Left lung (tissue), 10 donors: ENCODE measurements around the gene CDKN2C. TPM values are rescaled to one million over a fixed set of nuclear protein-coding genes. Genes with fewer than 3 reads are reported as not detected.

ENCODE experiments used
- ATAC-seq: fragments of 200-7000 bp; cut with Tn5 transposase; one replicate; pipeline ENCODE4 v1.9.1; 2020; ENCODE audit warnings: moderate library complexity
- DNase-seq, 4 donors: peaks; one replicate each; pipeline ENCODE4 v3.0.0-alpha.2; 2013 to 2020
- H3K27ac ChIP-seq, 2 donors: fragments of 200-600 bp; sonication (generic) in 1 of 2; one replicate each; pipeline versions ENCODE4 v1.5.0 to v1.8.0; 2020 to 2021
- H3K27me3 ChIP-seq, 2 donors: fragments of 200-600 bp; sonication (generic) in 1 of 2; one replicate each; pipeline versions ENCODE4 v1.5.0 to v1.8.0; 2020 to 2021
- H3K36me3 ChIP-seq, 2 donors: fragments of 200-600 bp; sonication (generic) in 1 of 2; one replicate each; pipeline versions ENCODE4 v1.5.0 to v1.8.0; 2020 to 2021
- H3K4me1 ChIP-seq, 2 donors: fragments of 200-600 bp; one replicate each; pipeline ENCODE4 v1.8.0; 2021
- H3K4me3 ChIP-seq, 2 donors: fragments of 200-600 bp; sonication (generic) in 1 of 2; one replicate each; pipeline versions ENCODE4 v1.5.0 to v1.8.0; 2020 to 2021; ENCODE audit warnings: mild to moderate bottlenecking in 1 of 2
- H3K9me3 ChIP-seq, 2 donors: fragments of 200-600 bp; sonication (generic) in 1 of 2; one replicate each; pipeline versions ENCODE4 v1.5.0 to v1.8.0; 2020 to 2021
- intact Hi-C, 2 donors: fragments of 100-400 bp; cut with DNase I; formaldehyde crosslinking; loops; one replicate each; pipeline versions ENCODE4 v1.11.2 to v1.14.2; 2022
- polyA plus RNA-seq, 6 donors: library from polyadenylated mRNA; unstranded; fragments of 120-200 nt; gene quantifications; one replicate each; pipeline ENCODE4 v1.2.1, GENCODE V29; 2013; ENCODE audit not compliant: insufficient read length in 6 of 6
- total RNA-seq, 2 donors: library from RNA; stranded (reverse); fragmentation: NEBNext Ultra II Directional; extraction: Animal tissue kit (Norgen Biotek cat#: 25700); gene quantifications; one replicate each; pipeline ENCODE4 v1.2.1, GENCODE V29; 2021
- TF ChIP-seq, protein P1 (sequence below), 2 donors: fragments of 200-600 bp; sonication (generic) in 1 of 2; IDR thresholded peaks; one replicate each; pipeline versions ENCODE4 v1.5.0 to v1.8.0; 2021; ENCODE audit warnings: antibody characterized with exemption in 2 of 2
- donor health status: DM: no; HTN: yes; CAD: no.
- donor health status: DM: no; HTN: no; CAD: no.

The CDKN2C gene
- total and polyA plus RNA-seq, 8 donors: 12.3 to 35.5 (median 18.3) TPM

GRCh38 chr1:50986653-50987052, 16.6 kb downstream of the CDKN2C start:
- intact Hi-C loops: no loop called here
- DNase-seq (no peak), ATAC-seq (no peak)
- Histone ChIP-seq H3K4me3 (no peak overlapping the region), H3K9me3 (no peaks in the 10 kb centered on the region), H3K4me1 (no peaks in the 10 kb centered on the region), H3K36me3 (no peaks in the 10 kb centered on the region), H3K27me3 (peaks cover 0 to 22% of the 10 kb centered on the region in 2 donors), H3K27ac (no peak overlapping the region)
- TF ChIP-seq, protein P1, sequence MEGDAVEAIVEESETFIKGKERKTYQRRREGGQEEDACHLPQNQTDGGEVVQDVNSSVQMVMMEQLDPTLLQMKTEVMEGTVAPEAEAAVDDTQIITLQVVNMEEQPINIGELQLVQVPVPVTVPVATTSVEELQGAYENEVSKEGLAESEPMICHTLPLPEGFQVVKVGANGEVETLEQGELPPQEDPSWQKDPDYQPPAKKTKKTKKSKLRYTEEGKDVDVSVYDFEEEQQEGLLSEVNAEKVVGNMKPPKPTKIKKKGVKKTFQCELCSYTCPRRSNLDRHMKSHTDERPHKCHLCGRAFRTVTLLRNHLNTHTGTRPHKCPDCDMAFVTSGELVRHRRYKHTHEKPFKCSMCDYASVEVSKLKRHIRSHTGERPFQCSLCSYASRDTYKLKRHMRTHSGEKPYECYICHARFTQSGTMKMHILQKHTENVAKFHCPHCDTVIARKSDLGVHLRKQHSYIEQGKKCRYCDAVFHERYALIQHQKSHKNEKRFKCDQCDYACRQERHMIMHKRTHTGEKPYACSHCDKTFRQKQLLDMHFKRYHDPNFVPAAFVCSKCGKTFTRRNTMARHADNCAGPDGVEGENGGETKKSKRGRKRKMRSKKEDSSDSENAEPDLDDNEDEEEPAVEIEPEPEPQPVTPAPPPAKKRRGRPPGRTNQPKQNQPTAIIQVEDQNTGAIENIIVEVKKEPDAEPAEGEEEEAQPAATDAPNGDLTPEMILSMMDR (IDR thresholded peaks at IDR 0.05): no peak

DNA sequence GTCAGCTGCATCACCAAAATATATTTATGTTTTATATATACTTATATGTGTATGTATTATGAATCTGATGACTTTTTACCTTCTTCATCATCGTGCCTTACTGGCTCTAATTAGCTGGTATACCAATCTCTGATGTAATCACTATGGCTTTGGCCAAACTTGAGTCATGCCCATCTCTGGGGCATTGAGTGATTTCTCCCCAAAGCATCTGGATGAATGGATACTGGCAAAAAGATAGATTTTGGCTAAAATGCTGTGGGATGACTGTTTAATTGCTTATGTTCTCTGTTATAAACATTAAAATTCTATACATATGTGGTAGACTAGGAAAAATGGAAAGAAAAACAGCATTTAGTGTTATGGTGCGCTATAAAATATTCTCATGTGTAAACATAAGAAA, 19.6 kb downstream of the CDKN2C start:
- H3K4me1 ChIP-seq: no peaks in the 10 kb centered on the region
- no peak overlapping the region for H3K27ac ChIP-seq
- H3K36me3 ChIP-seq: no peaks in the 10 kb centered on the region
- intact Hi-C loops: no loop called here
- no peak overlapping the region for H3K4me3 ChIP-seq
- TF ChIP-seq, protein P1 (IDR thresholded peaks at IDR 0.05): no peak
- no peaks in the 10 kb centered on the region for H3K27me3 ChIP-seq
- H3K9me3 ChIP-seq: no peaks in the 10 kb centered on the region
- no peak for DNase-seq
- no peak for ATAC-seq

- Histone ChIP-seq H3K9me3 (no peaks in the 10 kb centered on the region), H3K27me3 (no peaks in the 10 kb centered on the region), H3K4me1 (no peaks in the 10 kb centered on the region), H3K27ac (no peak overlapping the region), H3K36me3 (no peaks in the 10 kb centered on the region), H3K4me3 (no peak overlapping the region)
- ATAC-seq (no peak), DNase-seq (no peak)
- TF ChIP-seq, protein P1 (IDR thresholded peaks at IDR 0.05): no peak
- intact Hi-C loops: no loop called here
These were observed 22.7 kb downstream of the CDKN2C start for GRCh38 chr1:50992532-50993318.

DNA sequence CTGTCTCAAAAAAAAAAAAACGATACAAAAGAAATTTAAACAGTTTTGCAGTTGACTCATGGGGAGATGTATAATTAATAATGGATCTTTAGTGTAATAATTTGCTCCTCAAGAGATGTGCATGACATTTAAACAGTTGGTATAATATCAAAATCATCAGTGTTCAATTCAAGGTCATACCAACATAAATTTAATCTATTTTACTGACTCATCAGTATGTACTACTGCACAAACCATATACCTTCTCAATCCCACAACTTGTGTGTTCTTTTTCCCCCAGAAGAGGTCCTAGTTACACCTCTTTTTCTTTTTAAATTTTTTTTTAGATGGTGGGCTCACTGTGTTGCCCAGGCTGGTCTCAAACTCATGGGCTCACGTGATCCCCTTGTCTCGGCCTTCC, 23.6 kb downstream of the CDKN2C start:
- Histone ChIP-seq H3K27ac (no peak overlapping the region), H3K27me3 (no peaks in the 10 kb centered on the region), H3K4me1 (no peaks in the 10 kb centered on the region), H3K9me3 (no peaks in the 10 kb centered on the region), H3K36me3 (no peaks in the 10 kb centered on the region), H3K4me3 (no peak overlapping the region)
- no peak for ATAC-seq
- DNase-seq: no peak
- intact Hi-C loops: no loop called here
- TF ChIP-seq, protein P1 (IDR thresholded peaks at IDR 0.05): no peak

DNA sequence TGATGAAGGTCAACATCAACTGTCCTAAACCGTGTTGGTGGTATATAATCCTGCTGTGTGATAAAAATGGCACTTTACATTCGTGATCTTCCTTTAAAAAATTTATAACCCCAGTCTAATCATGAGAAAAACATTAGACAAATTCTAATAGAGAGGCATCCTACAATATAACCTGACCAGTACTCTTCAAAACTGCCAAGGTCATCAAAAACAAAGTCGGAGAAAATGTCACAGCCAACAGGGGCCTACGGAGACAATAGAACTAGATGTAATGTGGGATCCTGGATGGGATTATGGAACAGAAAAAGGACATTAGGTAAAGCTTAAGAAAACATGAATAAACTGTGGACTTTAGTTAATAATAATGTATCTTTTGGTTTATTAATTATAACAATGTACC, 25.0 kb downstream of the CDKN2C start:
- Histone ChIP-seq H3K27ac (no peak overlapping the region), H3K9me3 (no peaks in the 10 kb centered on the region), H3K4me3 (no peak overlapping the region), H3K27me3 (no peaks in the 10 kb centered on the region), H3K4me1 (no peaks in the 10 kb centered on the region), H3K36me3 (no peaks in the 10 kb centered on the region)
- DNase-seq (no peak), ATAC-seq (no peak)
- TF ChIP-seq, protein P1 (IDR thresholded peaks at IDR 0.05): no peak
- intact Hi-C loops: no loop called here
